WTC11 (cell line): ENCODE results near the gene APOBR. TPM values are rescaled to one million over a fixed set of nuclear protein-coding genes. Genes with fewer than 3 reads are reported as not detected.

Source experiments
- ATAC-seq: fragments of 200-7000 bp; cut with Tn5 transposase; 2 replicates; pipeline ENCODE4 v1.10.0; 2021; ENCODE audit warnings: mild to moderate bottlenecking, moderate library complexity
- CTCF ChIA-PET: fragments of 300-600 bp; sonication (Branson Sonifier 250); formaldehyde crosslinking; loops from one replicate; lab custom pipeline; 2021; ENCODE audit warnings: antibody characterized with exemption; lab: Charles Lee
- POLR2A ChIA-PET: fragments of 350-600 bp; sonication (Branson Sonifier 250); formaldehyde crosslinking; loops from one replicate; lab custom pipeline; 2021; ENCODE audit warnings: antibody characterized with exemption; lab: Charles Lee
- DNase-seq: peaks from one replicate; pipeline ENCODE4 v3.0.0; 2021; ENCODE audit warnings: low spot score
- H3K27ac Mint-ChIP-seq: 2 replicates; pipeline ENCODE4 v1.8.0; 2021; ENCODE audit warnings: mixed read lengths
- H3K27me3 Mint-ChIP-seq: 2 replicates; pipeline ENCODE4 v1.8.0; 2021; ENCODE audit warnings: low read depth, mild to moderate bottlenecking, moderate library complexity, mixed read lengths
- H3K36me3 Mint-ChIP-seq: 2 replicates; pipeline ENCODE4 v1.8.0; 2021; ENCODE audit warnings: mixed read lengths
- H3K4me1 Mint-ChIP-seq: 2 replicates; pipeline ENCODE4 v1.8.0; 2022; ENCODE audit warnings: mixed read lengths
- H3K4me3 Mint-ChIP-seq: 2 replicates; pipeline ENCODE4 v1.8.0; 2021; ENCODE audit warnings: mild to moderate bottlenecking, moderate library complexity, mixed read lengths
- H3K9me3 Mint-ChIP-seq: 2 replicates; pipeline ENCODE4 v1.8.0; 2021; ENCODE audit warnings: mixed read lengths
- AR ChIP-seq: fragments of 250-450 bp; sonication (Bioruptor Pico); IDR thresholded peaks from 2 replicates; pipeline ENCODE4 v1.9.0; 2021; ENCODE audit warnings: mild to moderate bottlenecking
- ELF4 ChIP-seq: sonication (generic); formaldehyde crosslinking; IDR thresholded peaks from 2 replicates; pipeline ENCODE4 v1.8.1; 2022; ENCODE audit warnings: low read depth, mild to moderate bottlenecking, moderate library complexity, missing genetic modification reagents
- ESRRA ChIP-seq: sonication (generic); formaldehyde crosslinking; IDR thresholded peaks from 2 replicates; pipeline ENCODE4 v1.8.1; 2022; ENCODE audit warnings: mild to moderate bottlenecking, missing genetic modification reagents, borderline replicate concordance
- FOXK1 ChIP-seq: sonication (generic); formaldehyde crosslinking; IDR thresholded peaks from 2 replicates; pipeline ENCODE4 v1.8.0; 2022; ENCODE audit warnings: mild to moderate bottlenecking, moderate library complexity, missing genetic modification reagents
- GABPB1 ChIP-seq: sonication (generic); formaldehyde crosslinking; IDR thresholded peaks from 2 replicates; pipeline ENCODE4 v1.8.1; 2023; ENCODE audit warnings: mild to moderate bottlenecking, missing genetic modification reagents
- GTF2I ChIP-seq: fragments of 250-450 bp; sonication (Bioruptor Pico); conservative IDR thresholded peaks from 2 replicates; pipeline ENCODE4 v1.4.0; 2021; ENCODE audit warnings: mild to moderate bottlenecking
- HMGA2 ChIP-seq: fragments of 250-450 bp; sonication (Bioruptor Pico); IDR thresholded peaks from 2 replicates; pipeline ENCODE4 v1.4.0; 2021; ENCODE audit warnings: mild to moderate bottlenecking, moderate library complexity
- MAX ChIP-seq: sonication (generic); formaldehyde crosslinking; IDR thresholded peaks from 2 replicates; pipeline ENCODE4 v1.8.0; 2022; ENCODE audit warnings: mild to moderate bottlenecking, missing genetic modification reagents
- PRDM15 ChIP-seq: sonication (generic); formaldehyde crosslinking; IDR thresholded peaks from 2 replicates; pipeline ENCODE4 v1.8.0; 2022; ENCODE audit warnings: missing genetic modification reagents
- SMAD4 ChIP-seq: sonication (generic); formaldehyde crosslinking; IDR thresholded peaks from 2 replicates; pipeline ENCODE4 v1.8.0; 2022; ENCODE audit warnings: mild to moderate bottlenecking, missing genetic modification reagents
- SOX15 ChIP-seq: fragments of 250-450 bp; sonication (Bioruptor Pico); IDR thresholded peaks from 2 replicates; pipeline ENCODE4 v1.9.0; 2021; ENCODE audit warnings: mild to moderate bottlenecking
- SP1 ChIP-seq: sonication (generic); formaldehyde crosslinking; conservative IDR thresholded peaks from 2 replicates; pipeline ENCODE4 v1.8.1; 2022; ENCODE audit warnings: missing genetic modification reagents
- TCF7 ChIP-seq: sonication (generic); formaldehyde crosslinking; IDR thresholded peaks from 2 replicates; pipeline ENCODE4 v1.8.0; 2022; ENCODE audit warnings: mild to moderate bottlenecking, low read depth, missing genetic modification reagents, moderate library complexity
- USF1 ChIP-seq: sonication (generic); formaldehyde crosslinking; IDR thresholded peaks from 2 replicates; pipeline ENCODE4 v1.8.0; 2022; ENCODE audit warnings: mild to moderate bottlenecking, missing genetic modification reagents
- USF2 ChIP-seq: sonication (generic); formaldehyde crosslinking; IDR thresholded peaks from 2 replicates; pipeline ENCODE4 v1.8.1; 2023; ENCODE audit warnings: mild to moderate bottlenecking, missing genetic modification reagents, moderate library complexity
- ZNF512 ChIP-seq: sonication (generic); formaldehyde crosslinking; IDR thresholded peaks from 2 replicates; pipeline ENCODE4 v1.8.1; 2022; ENCODE audit warnings: missing genetic modification reagents, borderline replicate concordance
- total RNA-seq: library from RNA; stranded (reverse); gene quantifications from 3 replicates; pipeline ENCODE4 v1.2.3, GENCODE V29; 2021

Gene APOBR
- total RNA-seq, 1 experiment from 2014 or later, result not detected

- H3K27me3 Mint-ChIP-seq, result peaks cover 20% of the 10 kb centered on the region
- H3K4me1 Mint-ChIP-seq, result no peaks in the 10 kb centered on the region
- H3K9me3 Mint-ChIP-seq, result no peaks in the 10 kb centered on the region
- H3K4me3 Mint-ChIP-seq, result peak within 1 kb of the TSS; percentile 93
- TF ChIP-seq USF2, result peak; percentile 99
- TF ChIP-seq MAX (CRISPR knock-in tag), result 0 out of 2 replicates have a peak, but pooled peaks have one; percentile 62
- peak; percentile 99 for TF ChIP-seq USF1 (CRISPR knock-in tag)
- TF ChIP-seq ZNF512, result no peak
- TF ChIP-seq FOXK1, result peak; percentile 56
- 0 out of 2 replicates have a peak, but pooled peaks have one; percentile 26 for TF ChIP-seq GABPB1 (CRISPR knock-in tag)
- TF ChIP-seq ELF4 (CRISPR knock-in tag), result no peak
- ATAC-seq (peak; percentile 96), DNase-seq (peak; percentile 89)
- H3K36me3 Mint-ChIP-seq, result no peaks in the 10 kb centered on the region; the same call in 1 of the 2 replicates
- POLR2A ChIA-PET, result no interaction called here
- peak within 1 kb of the TSS; percentile 96 for H3K27ac Mint-ChIP-seq
- CTCF ChIA-PET, result interaction anchor here (0.6 to 1.0 kb wide), 2 partner anchors 56 to 178 kb away, joined by 3 read pairs; no protein-coding TSS in a partner anchor
Observed at GRCh38 chr16:28491970-28492474, 2.4 kb upstream of the APOBR start, which contains the start of gene CLN3. Gene CLN3 (minus strand): TSS chr16:28492074. CDS start chr16:28491759, 315 bp downstream.

- peak overlapping the region; percentile 93 for H3K4me3 Mint-ChIP-seq
- ChIA-PET POLR2A (no interaction called here), CTCF (interaction anchor here (0.6 to 1.0 kb wide), 2 partner anchors 56 to 178 kb away, joined by 3 read pairs; no protein-coding TSS in a partner anchor)
- peak overlapping the region; percentile 96 for H3K27ac Mint-ChIP-seq
- H3K36me3 Mint-ChIP-seq, result no peaks in the 10 kb centered on the region
- DNase-seq (no peak), ATAC-seq (no peak)
- no peaks in the 10 kb centered on the region for H3K4me1 Mint-ChIP-seq
- H3K27me3 Mint-ChIP-seq, result peaks cover 20% of the 10 kb centered on the region
- H3K9me3 Mint-ChIP-seq, result no peaks in the 10 kb centered on the region
- no peak for TF ChIP-seq SOX15 (CRISPR knock-in tag)
- no peak for TF ChIP-seq HMGA2 (CRISPR knock-in tag)
- TF ChIP-seq SP1 (CRISPR knock-in tag), result no peak
- TF ChIP-seq GTF2I (CRISPR knock-in tag), result no peak
- no peak for TF ChIP-seq TCF7 (CRISPR knock-in tag)
- TF ChIP-seq ESRRA (CRISPR knock-in tag), result no peak
- TF ChIP-seq SMAD4 (CRISPR knock-in tag), result no peak
- no peak for TF ChIP-seq AR
- TF ChIP-seq MAX (CRISPR knock-in tag), result no peak
- no peak for TF ChIP-seq PRDM15 (CRISPR knock-in tag)
Observed at GRCh38 chr16:28492511-28492910, 1.9 kb upstream of the APOBR start.
